ENCODE measurements around the gene FBXL17.

FBXL17 gene

GRCh38 chr5:107885601-107886000 is 496.3 kb downstream of the FBXL17 start:
- no peak for DNase-seq

GRCh38 chr5:107884871-107885270 is 497.0 kb downstream of the FBXL17 start:
- DNase-seq: no peak

- DNase-seq: no peak
These were observed 503.2 kb downstream of the FBXL17 start for GRCh38 chr5:107878661-107879060.

- no peak for DNase-seq
These were observed 505.0 kb downstream of the FBXL17 start for GRCh38 chr5:107876906-107877305.

DNA sequence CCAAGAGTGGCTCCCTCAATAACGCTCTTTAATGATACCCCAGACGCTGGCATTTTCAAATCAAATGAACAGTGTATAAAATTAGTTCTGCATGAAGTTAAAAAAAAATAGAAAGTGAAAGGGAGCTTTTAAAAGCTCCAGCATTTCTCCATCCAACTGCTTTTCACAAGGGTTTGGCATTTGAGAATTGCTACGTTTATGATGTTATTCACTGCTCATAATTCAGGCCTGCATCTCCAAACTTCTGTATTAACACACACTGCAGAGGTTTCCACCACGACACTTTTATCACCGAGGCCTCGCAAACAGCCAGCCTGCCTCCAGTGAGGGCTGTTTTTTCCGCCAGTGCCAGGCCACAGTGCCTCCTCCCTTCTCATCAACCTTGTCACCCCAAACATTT is 505.6 kb downstream of the FBXL17 start:
- DNase-seq: no peak

- DNase-seq: peak; percentile 88
These were observed 506.1 kb downstream of the FBXL17 start for GRCh38 chr5:107875833-107876232.

- no peak for DNase-seq
These were observed 507.1 kb downstream of the FBXL17 start for GRCh38 chr5:107874795-107875194.

DNA sequence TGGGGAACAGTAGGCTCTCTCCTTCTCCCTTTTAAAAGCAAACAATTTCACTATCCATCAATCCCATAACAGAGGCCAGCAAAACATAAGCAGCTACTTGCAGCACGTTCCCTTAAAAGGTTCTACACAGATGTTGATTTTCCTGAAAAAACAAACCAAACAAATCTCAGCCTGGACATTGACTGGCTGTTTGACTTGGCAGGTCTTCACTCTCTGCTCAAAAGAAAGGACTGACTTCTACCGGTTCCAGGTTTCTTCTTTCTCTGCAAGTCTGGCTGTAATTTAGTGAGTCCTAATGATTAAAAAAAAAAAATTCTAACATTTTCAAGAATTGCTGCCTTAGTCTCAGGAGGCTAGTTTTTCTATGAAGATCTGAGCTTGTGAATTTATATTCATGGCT is 508.0 kb downstream of the FBXL17 start:
- no peak for DNase-seq

GRCh38 chr5:107871023-107871422 is 510.9 kb downstream of the FBXL17 start:
- no peak for DNase-seq

GRCh38 chr5:107869438-107870115 is 512.3 kb downstream of the FBXL17 start:
- DNase-seq: peak; percentile 59

DNA sequence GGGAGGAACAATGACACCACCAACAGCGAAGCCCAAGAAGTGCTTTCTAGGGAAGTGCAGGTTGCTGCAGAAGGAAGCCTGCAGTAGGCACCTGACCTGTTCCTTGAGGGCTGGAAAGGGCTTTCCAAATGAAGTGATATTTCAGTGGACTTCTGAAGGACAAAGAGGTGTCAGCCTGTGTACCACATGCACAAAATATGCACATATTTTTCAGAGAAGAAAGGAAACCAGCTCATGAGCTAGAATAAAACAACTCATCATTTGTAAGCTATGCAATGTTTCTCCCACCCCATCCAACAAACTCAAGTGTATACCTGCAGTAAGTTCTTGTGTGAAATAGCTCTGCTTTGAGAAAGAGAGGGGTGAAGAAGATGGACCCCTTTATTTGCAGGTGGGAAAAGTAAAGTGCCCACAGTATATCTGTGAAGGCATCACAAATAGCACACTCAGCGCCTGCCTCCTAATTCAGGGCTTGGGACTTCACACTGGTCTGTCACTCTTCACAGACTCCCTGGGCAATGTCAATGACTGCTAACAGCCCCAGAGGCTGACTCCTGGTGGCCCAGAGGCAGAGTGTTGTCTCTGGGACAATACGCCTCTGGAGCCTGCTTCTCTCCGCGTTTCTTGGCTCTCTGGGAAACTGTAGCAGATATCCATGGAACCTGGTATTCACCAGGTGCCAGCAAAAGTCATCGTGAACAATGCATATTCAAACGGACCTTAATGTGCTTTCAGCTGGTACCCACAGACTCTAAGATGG is 513.1 kb downstream of the FBXL17 start:
- no peak for DNase-seq

GRCh38 chr5:107867266-107867665 is 514.6 kb downstream of the FBXL17 start:
- no peak for DNase-seq

DNA sequence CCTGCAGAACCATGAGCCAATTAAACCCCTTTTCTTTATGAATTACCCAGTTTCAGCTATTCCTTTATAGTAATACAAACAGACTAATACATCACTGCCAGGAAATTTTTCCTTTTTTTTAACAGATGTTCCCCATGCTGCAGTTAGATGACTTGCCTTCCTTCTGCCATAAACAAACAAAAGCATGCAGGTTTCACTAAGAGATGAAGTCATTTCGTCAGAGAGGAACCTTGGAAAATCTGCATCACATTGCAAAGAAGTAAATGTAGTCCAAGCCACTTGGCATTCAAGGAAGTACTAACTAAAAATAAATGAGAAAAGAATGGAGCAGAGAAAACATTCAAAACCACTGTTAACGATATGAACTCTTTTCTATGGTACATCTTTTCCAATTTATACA is 517.1 kb downstream of the FBXL17 start:
- DNase-seq: no peak

DNA sequence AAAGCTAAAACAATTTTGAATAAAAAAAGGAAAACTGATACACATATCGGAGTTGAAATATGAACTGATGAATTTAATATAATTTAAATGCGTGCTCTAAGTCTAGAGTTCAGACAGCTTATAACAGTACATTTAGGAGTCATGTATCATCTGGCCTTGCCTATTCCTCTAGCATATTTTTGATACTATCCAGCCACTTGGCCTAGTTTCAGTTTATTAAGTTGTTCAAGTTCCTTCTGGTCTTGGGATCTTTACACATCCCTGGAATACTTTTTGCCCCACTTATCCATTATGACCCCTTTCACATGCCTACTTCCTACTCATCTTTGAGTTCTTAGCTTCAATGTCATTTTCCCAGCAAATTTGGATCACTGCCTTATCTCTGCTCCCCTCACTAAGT is 518.8 kb downstream of the FBXL17 start:
- no peak for DNase-seq

- no peak for DNase-seq
These were observed 520.3 kb downstream of the FBXL17 start for GRCh38 chr5:107861565-107861964.

DNA sequence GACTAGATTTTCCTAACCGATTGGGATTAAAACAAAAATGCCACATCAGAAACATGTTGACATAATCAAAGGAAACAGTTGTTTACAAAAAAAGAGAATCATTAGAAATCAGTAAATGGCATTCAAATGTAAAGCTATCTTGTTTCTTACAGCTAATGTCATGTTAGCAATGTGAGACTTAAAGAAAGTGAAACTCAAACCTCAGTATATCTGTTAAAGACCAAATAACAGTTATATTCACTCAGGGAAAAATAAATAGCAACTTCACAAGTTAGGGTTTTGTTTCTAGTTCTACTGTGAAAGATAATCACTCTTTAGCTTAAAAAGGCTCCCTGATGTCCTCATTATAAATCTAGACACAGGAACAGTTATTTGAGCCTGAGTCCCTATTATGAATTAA is 521.9 kb downstream of the FBXL17 start:
- no peak for DNase-seq

- no peak for DNase-seq
These were observed 523.1 kb downstream of the FBXL17 start for GRCh38 chr5:107858788-107859187.

DNA sequence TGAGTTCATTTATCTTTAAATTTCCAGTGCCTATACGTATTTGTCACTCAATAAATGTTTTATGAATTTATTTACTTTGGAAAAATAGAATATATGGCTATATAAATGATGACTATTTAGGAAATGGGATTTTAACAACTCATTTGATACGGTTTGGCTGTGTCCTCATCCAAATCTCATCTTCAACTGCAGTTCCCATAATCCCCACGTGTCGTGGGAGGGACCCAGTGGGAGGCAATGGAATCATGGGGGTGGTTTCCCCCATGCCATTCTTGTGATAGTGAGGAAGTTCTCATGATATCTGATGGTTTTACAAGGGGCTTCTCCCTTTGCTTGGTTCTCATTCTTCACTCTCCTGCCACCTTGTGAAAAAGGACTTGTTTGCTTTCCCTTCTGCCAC is 523.6 kb downstream of the FBXL17 start:
- DNase-seq: no peak

- DNase-seq: no peak
These were observed 524.1 kb downstream of the FBXL17 start for GRCh38 chr5:107857785-107858184.

GRCh38 chr5:107855171-107855570 is 526.7 kb downstream of the FBXL17 start:
- no peak for DNase-seq

- DNase-seq: no peak
These were observed 528.2 kb downstream of the FBXL17 start for GRCh38 chr5:107853696-107854095.

- no peak for DNase-seq
These were observed 528.9 kb downstream of the FBXL17 start for GRCh38 chr5:107853031-107853430.

GRCh38 chr5:107849118-107849517 is 532.8 kb downstream of the FBXL17 start:
- no peak for DNase-seq

- no peak for DNase-seq
These were observed 541.3 kb downstream of the FBXL17 start for GRCh38 chr5:107840592-107840991.

GRCh38 chr5:107840161-107840560 is 541.7 kb downstream of the FBXL17 start:
- DNase-seq: no peak
